ENCODE data around the gene CIBAR2.

- TF ChIP-seq CTCF (IDR thresholded peaks at IDR 0.05) (no peak), POLR2A (IDR thresholded peaks at IDR 0.05) (no peak), EP300 (IDR thresholded peaks at IDR 0.05) (no peak)
These were observed 43.1 kb downstream of the CIBAR2 start for GRCh38 chr16:85069171-85069570.

All from ovary (tissue), 3 donors.